ENCODE results near the gene ISCA2. TPM values are rescaled to one million over a fixed set of nuclear protein-coding genes. Genes with fewer than 3 reads are reported as not detected.

Gene ISCA2
- total and polyA plus RNA-seq, 2 donors (not counting 3 experiments of a cell fraction or from before 2014, with no cell fraction given), result 22.6 to 25.7 TPM

DNA sequence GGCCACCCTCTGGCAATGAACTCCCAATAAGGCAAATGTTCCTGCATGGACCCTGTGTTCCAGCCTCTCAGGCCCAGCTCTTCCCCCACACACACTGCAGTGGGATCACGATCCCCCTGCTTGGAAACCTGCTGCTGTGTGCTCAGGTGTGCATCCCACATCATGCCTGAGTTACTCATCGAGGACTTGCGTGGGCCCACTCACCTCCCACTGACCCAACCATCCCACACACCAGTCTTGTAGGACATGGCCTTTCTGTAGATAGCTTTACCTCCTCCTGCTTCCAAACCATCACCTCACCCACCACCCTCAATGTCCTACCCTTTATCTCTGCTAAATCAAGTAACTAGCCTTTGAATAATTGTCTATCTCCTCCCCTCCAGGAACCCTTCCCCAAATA is 25.1 kb upstream of the ISCA2 start:
- Histone ChIP-seq H3K9me3 (replicated peaks; ENCODE audit: control insufficient read depth, insufficient read depth, low read length) (no peaks in the 10 kb centered on the region), H3K4me3 (replicated peaks in 1 of 3; ENCODE audit: insufficient read depth in 1 of 3, low read depth in 1 of 3, low read length in 3 of 3) (no peak overlapping the region), H3K27ac (ENCODE audit: insufficient read depth, low read depth, low read length) (no peak overlapping the region), H3K36me3 (ENCODE audit: control insufficient read depth in 2 of 2, extremely low read depth in 1 of 2, insufficient read depth in 2 of 2, low read length in 2 of 2) (no peaks in the 10 kb centered on the region), H3K4me2 (ENCODE audit: insufficient read depth, low read length) (no peak overlapping the region), H3K79me2 (ENCODE audit: control insufficient read depth, insufficient read depth, low read length) (no peaks in the 10 kb centered on the region), H3K9ac (replicated peaks; ENCODE audit: extremely low read depth, insufficient read depth, low read length) (no peak overlapping the region), H3K27me3 (ENCODE audit: control insufficient read depth in 2 of 2, insufficient read depth in 2 of 2, low read length in 2 of 2) (peaks cover 0 to 3% of the 10 kb centered on the region in 2 experiments), H4K20me1 (replicated peaks; ENCODE audit: control insufficient read depth, extremely low read depth, insufficient read depth, low read length) (no peaks in the 10 kb centered on the region), H3K4me1 (ENCODE audit: control insufficient read depth, extremely low read depth, insufficient read depth, low read length) (no peaks in the 10 kb centered on the region), H2AFZ (ENCODE audit: low read depth, low read length) (no peak overlapping the region), H3K9me1 (replicated peaks; ENCODE audit: control insufficient read depth, extremely low read depth, insufficient read depth, low read length) (no peaks in the 10 kb centered on the region)
- dilution Hi-C loops (cut with MboI; ENCODE audit: extremely low pct_ligation_motif_present, low sequenced_read_pairs) (no loop called here), intact Hi-C loops (cut with micrococcal nuclease) (no loop called here)
- no peak for DNase-seq (ENCODE audit: low read depth, low spot score)
- POLR2A ChIA-PET, result no interaction called here
- BruUV-seq (replicated peaks), result no TSS peak
- TF ChIP-seq, protein P1, sequence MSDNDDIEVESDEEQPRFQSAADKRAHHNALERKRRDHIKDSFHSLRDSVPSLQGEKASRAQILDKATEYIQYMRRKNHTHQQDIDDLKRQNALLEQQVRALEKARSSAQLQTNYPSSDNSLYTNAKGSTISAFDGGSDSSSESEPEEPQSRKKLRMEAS (IDR thresholded peaks at IDR 0.05; ENCODE audit: insufficient read depth, insufficient read length), result no peak
- TF ChIP-seq FOS (IDR thresholded peaks at IDR 0.05; ENCODE audit: borderline replicate concordance, insufficient read depth, low read length), result no peak
- no peak for TF ChIP-seq MYC (IDR thresholded peaks at IDR 0.05; ENCODE audit: low read depth, low read length)
- CTCF ChIA-PET, result no interaction called here
- no peak for FAIRE-seq

DNA sequence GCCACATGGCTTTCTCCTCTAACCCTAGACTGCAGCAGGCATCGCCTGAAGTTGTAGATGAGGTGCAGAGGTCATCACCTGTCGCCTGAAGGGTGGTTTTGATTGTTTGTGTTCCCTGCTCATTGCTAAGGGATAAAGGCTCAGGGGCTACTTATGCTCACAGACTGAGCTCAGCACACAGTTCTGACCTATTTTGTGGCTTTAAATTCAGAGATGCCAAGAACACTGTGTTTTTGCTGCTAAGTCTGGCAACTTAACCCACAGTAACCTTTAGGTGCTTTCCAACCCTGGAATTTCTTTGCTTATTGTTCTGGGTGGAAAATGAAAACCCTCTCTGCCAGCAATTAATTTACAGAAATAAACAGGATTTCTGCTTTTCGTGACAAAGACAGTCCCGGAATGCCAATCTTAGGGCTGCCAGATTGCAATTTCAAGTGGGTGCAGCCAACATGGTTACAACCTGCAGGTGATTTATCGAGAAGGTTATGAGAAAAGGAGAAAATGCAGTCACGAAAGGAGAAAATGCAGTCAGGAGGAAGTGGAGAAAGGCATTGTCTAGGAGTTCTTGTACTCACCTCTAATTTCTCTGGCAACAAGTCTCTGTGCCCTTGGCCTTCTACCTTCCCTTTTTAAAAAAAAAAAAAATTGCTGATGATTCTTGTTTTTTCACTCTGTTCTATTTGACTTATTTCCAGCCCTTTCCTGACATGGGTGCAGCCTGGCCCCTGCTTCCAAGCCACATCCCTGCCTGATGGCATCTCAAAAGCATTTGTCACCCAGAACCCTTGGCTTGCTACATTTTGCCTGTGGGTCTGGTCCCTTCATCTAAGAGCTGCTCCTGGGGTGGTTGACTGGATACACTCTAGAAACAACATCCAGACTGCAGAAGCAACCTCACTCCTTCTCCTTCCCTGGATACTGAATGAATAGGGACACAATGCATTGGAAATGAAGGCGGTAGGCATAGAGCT is 23.7 kb upstream of the ISCA2 start:
- H3K4me1 ChIP-seq (ENCODE audit: control insufficient read depth, extremely low read depth, insufficient read depth, low read length), result no peaks in the 10 kb centered on the region
- no peaks in the 10 kb centered on the region for H3K79me2 ChIP-seq (ENCODE audit: control insufficient read depth, insufficient read depth, low read length)
- H4K20me1 ChIP-seq (replicated peaks; ENCODE audit: control insufficient read depth, extremely low read depth, insufficient read depth, low read length), result no peaks in the 10 kb centered on the region
- peaks cover 0 to 9% of the 10 kb centered on the region in 2 experiments for H3K36me3 ChIP-seq (ENCODE audit: control insufficient read depth in 2 of 2, extremely low read depth in 1 of 2, insufficient read depth in 2 of 2, low read length in 2 of 2)
- H2AFZ ChIP-seq (ENCODE audit: low read depth, low read length), result no peak overlapping the region
- no peak overlapping the region for H3K4me2 ChIP-seq (ENCODE audit: insufficient read depth, low read length)
- peak; percentile 52 for DNase-seq (ENCODE audit: low read depth, low spot score)
- no peaks in the 10 kb centered on the region for H3K9me1 ChIP-seq (replicated peaks; ENCODE audit: control insufficient read depth, extremely low read depth, insufficient read depth, low read length)
- BruUV-seq (replicated peaks), result no TSS peak
- no peaks in the 10 kb centered on the region for H3K9me3 ChIP-seq (replicated peaks; ENCODE audit: control insufficient read depth, insufficient read depth, low read length)
- peak; percentile 18 for FAIRE-seq
- dilution Hi-C loops (cut with MboI; ENCODE audit: extremely low pct_ligation_motif_present, low sequenced_read_pairs) (no loop called here), intact Hi-C loops (cut with micrococcal nuclease) (no loop called here)
- ChIA-PET CTCF (interaction anchor here (1.1 kb wide), 1 partner anchor 9 kb away, joined by 3 read pairs; no protein-coding TSS in a partner anchor), POLR2A (no interaction called here)
- H3K9ac ChIP-seq (replicated peaks; ENCODE audit: extremely low read depth, insufficient read depth, low read length), result no peak overlapping the region
- no peak for TF ChIP-seq JUN (IDR thresholded peaks at IDR 0.05; ENCODE audit: borderline replicate concordance, insufficient read depth, insufficient read length, low read depth)
- TF ChIP-seq GATA2 (IDR thresholded peaks at IDR 0.05; ENCODE audit: insufficient read depth, insufficient read length, low read depth, low read length), result no peak
- no peak for TF ChIP-seq POLR2AphosphoS5 (IDR thresholded peaks at IDR 0.05; ENCODE audit: insufficient read depth, low read depth, low read length)
- TF ChIP-seq, protein P1 (IDR thresholded peaks at IDR 0.05; ENCODE audit: insufficient read depth, insufficient read length), result no peak
- no peak for TF ChIP-seq POLR2A (IDR thresholded peaks at IDR 0.05; ENCODE audit: low read depth, low read length)
- no peak for TF ChIP-seq MYC (IDR thresholded peaks at IDR 0.05; ENCODE audit: low read depth, low read length)
- no peak for TF ChIP-seq EZH2 (IDR thresholded peaks at IDR 0.05; ENCODE audit: borderline replicate concordance, low read depth, low read length, severe bottlenecking)
- TF ChIP-seq FOS (IDR thresholded peaks at IDR 0.05; ENCODE audit: borderline replicate concordance, insufficient read depth, low read length), result no peak
- TF ChIP-seq, protein P2, sequence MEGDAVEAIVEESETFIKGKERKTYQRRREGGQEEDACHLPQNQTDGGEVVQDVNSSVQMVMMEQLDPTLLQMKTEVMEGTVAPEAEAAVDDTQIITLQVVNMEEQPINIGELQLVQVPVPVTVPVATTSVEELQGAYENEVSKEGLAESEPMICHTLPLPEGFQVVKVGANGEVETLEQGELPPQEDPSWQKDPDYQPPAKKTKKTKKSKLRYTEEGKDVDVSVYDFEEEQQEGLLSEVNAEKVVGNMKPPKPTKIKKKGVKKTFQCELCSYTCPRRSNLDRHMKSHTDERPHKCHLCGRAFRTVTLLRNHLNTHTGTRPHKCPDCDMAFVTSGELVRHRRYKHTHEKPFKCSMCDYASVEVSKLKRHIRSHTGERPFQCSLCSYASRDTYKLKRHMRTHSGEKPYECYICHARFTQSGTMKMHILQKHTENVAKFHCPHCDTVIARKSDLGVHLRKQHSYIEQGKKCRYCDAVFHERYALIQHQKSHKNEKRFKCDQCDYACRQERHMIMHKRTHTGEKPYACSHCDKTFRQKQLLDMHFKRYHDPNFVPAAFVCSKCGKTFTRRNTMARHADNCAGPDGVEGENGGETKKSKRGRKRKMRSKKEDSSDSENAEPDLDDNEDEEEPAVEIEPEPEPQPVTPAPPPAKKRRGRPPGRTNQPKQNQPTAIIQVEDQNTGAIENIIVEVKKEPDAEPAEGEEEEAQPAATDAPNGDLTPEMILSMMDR (IDR thresholded peaks at IDR 0.05; ENCODE audit: extremely low read depth in 1 of 2, insufficient read depth in 1 of 2, low read depth in 1 of 2, low read length in 2 of 2), result no peak
- no peak overlapping the region for H3K4me3 ChIP-seq (replicated peaks in 1 of 3; ENCODE audit: insufficient read depth in 1 of 3, low read depth in 1 of 3, low read length in 3 of 3)
- peaks cover 0 to 3% of the 10 kb centered on the region in 2 experiments for H3K27me3 ChIP-seq (ENCODE audit: control insufficient read depth in 2 of 2, insufficient read depth in 2 of 2, low read length in 2 of 2)
- no peak overlapping the region for H3K27ac ChIP-seq (ENCODE audit: insufficient read depth, low read depth, low read length)
